Naive B cell (primary cell): ENCODE data around the gene MBNL2. TPM values are rescaled to one million over a fixed set of nuclear protein-coding genes. Genes with fewer than 3 reads are reported as not detected.

ENCODE experiments used
- ATAC-seq, 2 donors: fragments of 150-1000 bp; cut with Tn5 transposase; 2 replicates each; pipeline ENCODE4 v1.10.0; 2021; ENCODE audit warnings: low read depth in 2 of 2, mild to moderate bottlenecking in 2 of 2, moderate library complexity in 2 of 2
- DNase-seq: peaks from one replicate; pipeline ENCODE4 v3.0.0; 2022
- H3K27ac Mint-ChIP-seq, 6 donors: one replicate each; pipeline ENCODE4 v1.8.0; 2020 to 2022; ENCODE audit warnings: mild to moderate bottlenecking in 6 of 6, mixed read lengths in 6 of 6, moderate library complexity in 5 of 6, inconsistent platforms in 2 of 6
- H3K27me3 Mint-ChIP-seq, 3 donors: one replicate each; pipeline ENCODE4 v1.8.0; 2021 to 2022; ENCODE audit warnings: mixed read lengths in 3 of 3, mild to moderate bottlenecking in 1 of 3
- H3K36me3 Mint-ChIP-seq, 2 donors: one replicate each; pipeline ENCODE4 v1.8.0; 2020 to 2022; ENCODE audit warnings: mixed read lengths in 2 of 2, inconsistent platforms in 1 of 2, mild to moderate bottlenecking in 1 of 2
- H3K4me1 Mint-ChIP-seq, 3 donors: one replicate each; pipeline ENCODE4 v1.8.0; 2020 to 2022; ENCODE audit warnings: mixed read lengths in 3 of 3, inconsistent platforms in 1 of 3, mild to moderate bottlenecking in 1 of 3, moderate library complexity in 1 of 3
- H3K4me3 Mint-ChIP-seq, 8 donors: one replicate each; pipeline ENCODE4 v1.8.0; 2020 to 2022; ENCODE audit warnings: mild to moderate bottlenecking in 8 of 8, mixed read lengths in 8 of 8, moderate library complexity in 8 of 8, inconsistent platforms in 2 of 8
- H3K9me3 Mint-ChIP-seq, 7 donors: one replicate each; pipeline ENCODE4 v1.8.0; 2020 to 2022; ENCODE audit warnings: mixed read lengths in 7 of 7, mild to moderate bottlenecking in 5 of 7, inconsistent platforms in 2 of 7, moderate library complexity in 1 of 7
- polyA plus RNA-seq, 6 donors: library from polyadenylated mRNA; unstranded; fragments of 300-500 nt; fragmentation: Illumina TruSeq; gene quantifications; one replicate each; pipeline ENCODE4 v1.2.3, GENCODE V29; 2021; ENCODE audit warnings: low read depth in 6 of 6

MBNL2 gene
- polyA plus RNA-seq, 6 donors from 2014 or later, result 18.2 to 36.1 (median 21.3) TPM

DNA sequence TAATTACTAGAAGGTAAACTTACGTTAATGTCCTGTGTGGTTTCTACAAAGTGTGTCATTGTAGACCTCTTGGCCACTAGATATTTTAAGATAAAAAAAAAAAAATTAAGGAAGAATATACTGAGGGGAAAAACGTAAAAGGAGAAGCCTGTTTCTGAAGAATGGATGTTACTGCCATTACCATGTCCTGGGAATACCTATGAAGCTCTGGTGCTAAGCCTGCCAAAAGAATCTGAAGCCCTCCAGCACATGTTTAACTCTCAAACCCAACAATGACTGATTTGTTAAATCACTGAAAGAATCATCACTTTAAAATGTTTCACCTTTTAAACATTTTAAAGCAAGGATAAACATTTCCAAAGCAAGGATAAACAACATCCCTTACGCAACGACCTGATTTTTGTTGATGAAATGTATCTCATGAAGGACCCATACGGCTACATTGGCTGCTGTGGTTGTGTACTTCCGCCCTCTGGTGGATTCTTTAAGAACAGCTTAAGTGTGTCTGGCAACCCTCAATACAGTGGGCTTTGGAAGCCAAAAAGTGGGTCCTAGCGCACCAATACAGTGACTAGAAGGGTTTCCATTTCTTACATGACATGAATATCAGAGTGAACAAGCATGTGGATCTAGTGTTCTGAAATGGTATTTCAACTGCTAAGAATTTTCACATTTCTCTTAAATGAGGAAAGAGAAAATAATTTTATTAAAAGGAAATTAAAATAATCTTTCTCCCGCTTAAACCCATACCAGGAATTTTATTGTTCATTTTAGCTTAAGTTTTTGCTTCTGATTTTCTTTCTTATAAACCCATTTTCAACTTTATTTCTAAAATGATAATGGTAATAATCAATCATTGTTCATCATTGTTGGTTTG lies 137.3 kb downstream of the MBNL2 start:
- no peaks in the 10 kb centered on the region for H3K9me3 Mint-ChIP-seq
- peak; percentile 77 to 91 for ATAC-seq
- H3K36me3 Mint-ChIP-seq, result peaks cover 30 to 38% of the 10 kb centered on the region in 2 donors
- no peaks in the 10 kb centered on the region for H3K27me3 Mint-ChIP-seq
- H3K4me1 Mint-ChIP-seq, result peaks cover 0 to 15% (median 0%) of the 10 kb centered on the region in 3 donors
- peak; percentile 46 for DNase-seq
- no peak overlapping the region for H3K4me3 Mint-ChIP-seq
- H3K27ac Mint-ChIP-seq, result no peak overlapping the region

DNA sequence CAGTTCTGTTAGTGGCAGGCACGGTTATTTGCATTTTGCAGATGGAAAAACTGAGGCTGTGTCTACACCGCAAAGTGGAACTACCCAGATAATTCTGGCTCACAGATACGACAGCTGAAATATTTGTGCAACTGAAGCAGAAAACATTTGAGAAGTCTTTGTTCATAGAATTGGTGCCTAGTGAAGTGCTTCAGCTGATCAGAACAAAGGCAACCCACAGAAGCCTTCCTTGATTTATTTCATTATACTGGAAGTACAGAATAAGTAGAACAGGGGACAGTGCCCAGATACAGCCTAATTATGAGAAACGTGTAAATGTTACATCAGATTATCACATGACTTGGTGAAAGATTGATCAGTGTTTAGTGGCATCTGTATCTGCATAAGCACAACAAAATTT lies 138.5 kb downstream of the MBNL2 start:
- Mint-ChIP-seq H3K36me3 (peaks cover 30 to 34% of the 10 kb centered on the region in 2 donors), H3K27me3 (no peaks in the 10 kb centered on the region)

DNA sequence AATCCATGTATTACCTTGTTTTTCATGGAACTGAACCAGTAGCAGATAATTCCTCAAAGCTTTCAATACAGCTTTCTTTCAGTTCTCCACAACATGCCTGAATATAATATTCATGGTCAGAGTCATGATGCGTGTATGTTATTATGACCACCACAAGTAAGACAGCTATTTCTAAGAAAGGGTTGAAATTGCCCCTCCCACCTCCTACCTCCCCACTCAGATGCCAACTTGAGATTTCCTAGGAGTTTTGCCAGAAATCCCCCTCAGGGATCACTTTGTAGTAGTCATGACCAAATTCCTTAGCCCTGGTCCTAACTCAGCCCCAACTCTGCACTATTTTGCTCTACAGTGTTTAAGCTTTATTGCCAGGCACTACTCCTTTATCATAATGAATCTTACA lies 141.9 kb downstream of the MBNL2 start:
- no peak for ATAC-seq
- Mint-ChIP-seq H3K9me3 (no peaks in the 10 kb centered on the region), H3K27me3 (no peaks in the 10 kb centered on the region), H3K4me3 (no peak overlapping the region), H3K27ac (no peak overlapping the region), H3K4me1 (peaks cover 15 to 34% (median 17%) of the 10 kb centered on the region in 3 donors), H3K36me3 (peaks cover 25 to 40% of the 10 kb centered on the region in 2 donors)
- no peak for DNase-seq

More for the DNA sequence above, 138.5 kb downstream of the MBNL2 start:
- Mint-ChIP-seq H3K9me3 (no peaks in the 10 kb centered on the region), H3K4me3 (no peak overlapping the region), H3K4me1 (peaks cover 0 to 15% (median 0%) of the 10 kb centered on the region in 3 donors), H3K27ac (no peak overlapping the region)
- DNase-seq (no peak), ATAC-seq (no peak)

DNA sequence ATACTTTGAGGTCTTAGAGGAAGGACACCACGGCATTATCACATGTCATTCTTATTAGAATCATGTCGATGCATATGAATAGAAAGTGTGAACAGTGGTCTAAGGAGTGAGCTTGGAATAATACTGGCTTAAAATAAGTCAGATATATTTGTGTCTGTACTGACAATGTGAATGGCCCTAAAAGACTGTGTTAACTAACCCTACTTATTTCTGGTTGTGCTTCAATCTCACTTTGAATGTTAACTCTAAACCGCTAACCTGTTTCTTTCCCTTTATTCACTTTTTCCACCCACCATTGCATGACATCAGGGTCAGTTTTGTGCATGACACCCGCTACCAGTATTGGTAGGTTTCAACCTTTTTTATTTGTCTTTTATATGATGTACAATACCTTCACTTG lies 142.7 kb downstream of the MBNL2 start:
- H3K9me3 Mint-ChIP-seq, result no peaks in the 10 kb centered on the region
- peaks cover 25 to 40% of the 10 kb centered on the region in 2 donors for H3K36me3 Mint-ChIP-seq
- ATAC-seq (no peak), DNase-seq (no peak)
- peaks cover 22 to 36% (median 24%) of the 10 kb centered on the region in 3 donors for H3K4me1 Mint-ChIP-seq
- no peaks in the 10 kb centered on the region for H3K27me3 Mint-ChIP-seq
- no peak overlapping the region for H3K27ac Mint-ChIP-seq
- no peak overlapping the region for H3K4me3 Mint-ChIP-seq

DNA sequence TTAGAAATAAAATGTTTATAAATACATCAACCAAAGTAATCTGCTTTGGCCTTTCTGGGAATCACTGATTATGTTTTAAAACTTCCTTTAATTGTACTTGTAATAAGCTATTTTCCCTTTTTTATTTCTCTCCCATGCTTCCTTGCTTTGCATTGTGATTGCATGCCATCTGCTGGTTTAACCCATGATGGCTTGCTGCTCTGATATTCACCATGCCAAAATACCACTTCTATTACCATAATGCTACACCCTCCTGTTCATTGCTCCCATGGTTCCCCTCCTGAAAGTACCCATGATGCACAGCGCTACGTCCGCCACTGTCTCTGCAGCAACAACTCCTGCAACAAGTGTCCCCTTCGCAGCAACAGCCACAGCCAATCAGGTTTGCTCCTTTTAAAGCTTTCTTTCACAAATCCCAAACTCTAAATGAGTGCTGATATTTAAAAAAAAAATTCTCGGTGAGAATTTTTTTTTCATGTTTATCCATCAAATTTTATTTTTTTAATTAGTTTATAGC lies 144.1 kb downstream of the MBNL2 start:
- no peak overlapping the region for H3K4me3 Mint-ChIP-seq
- H3K27ac Mint-ChIP-seq, result peak overlapping the region in 1 of 6 donors; percentile 71
- no peaks in the 10 kb centered on the region for H3K27me3 Mint-ChIP-seq
- ATAC-seq (no peak), DNase-seq (no peak)
- H3K4me1 Mint-ChIP-seq, result peaks cover 22 to 36% (median 24%) of the 10 kb centered on the region in 3 donors
- H3K36me3 Mint-ChIP-seq, result peaks cover 23 to 34% of the 10 kb centered on the region in 2 donors
- no peaks in the 10 kb centered on the region for H3K9me3 Mint-ChIP-seq

DNA sequence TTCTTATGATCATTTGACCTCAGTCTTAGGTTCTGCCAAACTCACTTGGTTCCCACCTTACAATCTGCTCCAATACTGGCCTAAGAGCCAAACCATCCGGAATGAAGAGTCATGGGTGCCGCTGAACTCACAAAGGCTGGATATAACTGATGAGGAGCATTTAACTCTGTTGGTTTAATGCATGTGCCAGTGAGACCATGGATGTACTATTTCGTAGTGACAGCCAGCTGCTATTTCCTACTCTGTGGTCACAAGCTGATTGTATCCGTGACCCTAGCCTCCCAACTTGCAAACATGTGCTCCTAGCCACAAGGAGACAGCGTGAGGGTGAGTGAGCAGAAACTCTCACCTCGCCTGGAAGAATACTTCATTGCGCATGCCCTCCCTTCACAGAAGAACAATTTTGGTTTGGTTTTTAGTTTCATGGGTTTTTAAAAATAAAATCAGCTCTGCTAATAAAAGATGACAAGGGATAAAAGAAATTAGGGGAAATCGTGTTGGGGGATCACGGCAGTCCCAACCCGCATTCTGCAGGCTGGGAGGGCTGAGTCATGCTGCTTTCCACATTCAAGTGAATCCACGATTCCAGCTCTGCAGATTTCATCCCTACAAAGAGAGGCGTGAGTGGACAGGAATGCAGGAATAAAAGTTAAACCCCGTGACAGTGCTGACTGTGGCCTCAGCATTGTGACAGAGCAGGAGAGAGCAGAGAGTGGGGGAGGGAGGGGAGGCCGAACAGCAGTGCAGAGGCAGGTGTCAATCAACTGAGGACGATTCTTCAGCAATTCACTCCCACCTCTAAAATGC lies 145.1 kb downstream of the MBNL2 start:
- Mint-ChIP-seq H3K27ac (peak overlapping the region in 3 of 6 donors; percentile 24 to 87 (median 67)), H3K4me3 (peak overlapping the region in 4 of 8 donors; percentile 2 to 82 (median 35)), H3K4me1 (peaks cover 22 to 35% (median 24%) of the 10 kb centered on the region in 3 donors), H3K36me3 (peaks cover 19 to 27% of the 10 kb centered on the region in 2 donors), H3K9me3 (no peaks in the 10 kb centered on the region), H3K27me3 (no peaks in the 10 kb centered on the region)
- ATAC-seq, result no peak
- DNase-seq, result no peak

DNA sequence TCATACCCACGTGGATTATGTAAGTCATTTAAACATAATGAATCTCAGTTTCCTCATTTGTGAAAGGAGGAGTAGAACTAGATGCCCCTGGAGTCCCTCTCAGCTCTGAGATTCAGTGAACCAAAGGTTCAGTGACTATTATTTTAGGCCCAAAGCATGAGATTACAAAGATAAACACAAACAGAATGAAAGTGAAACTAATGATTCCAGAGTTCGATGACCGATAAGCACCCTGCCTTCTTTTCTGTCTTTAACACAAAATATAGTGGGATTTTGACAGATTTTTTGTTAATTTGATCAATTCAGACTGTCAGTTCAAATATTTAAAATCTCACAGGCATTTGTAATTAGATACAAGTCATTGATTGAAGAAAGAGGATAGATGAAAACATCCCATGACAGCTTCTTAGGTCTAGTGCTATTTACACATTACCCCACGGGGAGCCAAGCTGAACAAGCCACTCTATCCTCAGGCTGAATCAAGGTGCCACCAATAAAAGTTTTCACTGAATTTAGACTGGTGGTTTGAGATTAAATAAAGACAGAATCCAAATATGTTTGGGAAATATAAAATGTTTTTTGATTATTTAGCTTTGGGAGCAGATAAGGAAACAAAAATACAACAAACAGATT lies 147.2 kb downstream of the MBNL2 start:
- DNase-seq, result no peak
- peaks cover 10 to 15% of the 10 kb centered on the region in 2 donors for H3K36me3 Mint-ChIP-seq
- H3K4me3 Mint-ChIP-seq, result peak overlapping the region; percentile 64 to 89 (median 79)
- H3K27ac Mint-ChIP-seq, result peak overlapping the region in 4 of 6 donors; percentile 56 to 88 (median 75)
- no peaks in the 10 kb centered on the region for H3K9me3 Mint-ChIP-seq
- ATAC-seq, result peak; percentile 30 to 53
- H3K4me1 Mint-ChIP-seq, result peaks cover 22 to 25% (median 24%) of the 10 kb centered on the region in 3 donors
- no peaks in the 10 kb centered on the region for H3K27me3 Mint-ChIP-seq

DNA sequence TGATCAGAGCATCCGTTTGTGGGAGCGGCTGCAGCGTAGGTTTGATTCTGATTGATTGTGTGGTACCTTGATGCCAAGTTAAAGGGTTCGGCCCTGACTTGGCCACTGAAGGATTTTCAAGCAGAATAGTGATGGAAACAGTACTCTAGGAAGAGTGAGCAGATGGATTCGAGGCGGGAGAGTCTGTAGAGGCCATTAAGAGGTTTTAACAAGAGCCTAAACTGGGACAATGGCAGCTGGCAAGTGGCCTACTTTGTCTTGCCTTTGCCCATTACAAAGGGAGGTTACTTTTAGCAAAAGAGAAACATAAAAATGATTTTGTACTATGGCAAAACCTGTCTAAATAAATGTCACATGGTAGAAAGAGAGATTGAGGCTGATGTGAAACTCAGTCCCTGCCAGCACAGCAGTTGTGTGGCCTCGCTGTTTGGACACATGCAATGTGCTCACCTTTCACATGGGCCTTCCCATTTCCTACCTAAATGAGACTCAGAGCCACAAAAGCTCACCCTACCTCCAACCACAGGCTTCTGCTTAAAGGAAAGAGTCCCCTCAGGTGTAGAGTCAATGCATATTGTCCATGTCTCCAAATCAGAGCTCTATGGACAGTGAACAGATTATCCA lies 149.5 kb downstream of the MBNL2 start:
- peaks cover 22 to 29% (median 24%) of the 10 kb centered on the region in 3 donors for H3K4me1 Mint-ChIP-seq
- H3K27ac Mint-ChIP-seq, result peak overlapping the region in 2 of 6 donors; percentile 28 to 38
- no peak for ATAC-seq
- H3K27me3 Mint-ChIP-seq, result no peaks in the 10 kb centered on the region
- no peak overlapping the region for H3K4me3 Mint-ChIP-seq
- H3K36me3 Mint-ChIP-seq, result peaks cover 19 to 22% of the 10 kb centered on the region in 2 donors
- no peaks in the 10 kb centered on the region for H3K9me3 Mint-ChIP-seq
- no peak for DNase-seq

DNA sequence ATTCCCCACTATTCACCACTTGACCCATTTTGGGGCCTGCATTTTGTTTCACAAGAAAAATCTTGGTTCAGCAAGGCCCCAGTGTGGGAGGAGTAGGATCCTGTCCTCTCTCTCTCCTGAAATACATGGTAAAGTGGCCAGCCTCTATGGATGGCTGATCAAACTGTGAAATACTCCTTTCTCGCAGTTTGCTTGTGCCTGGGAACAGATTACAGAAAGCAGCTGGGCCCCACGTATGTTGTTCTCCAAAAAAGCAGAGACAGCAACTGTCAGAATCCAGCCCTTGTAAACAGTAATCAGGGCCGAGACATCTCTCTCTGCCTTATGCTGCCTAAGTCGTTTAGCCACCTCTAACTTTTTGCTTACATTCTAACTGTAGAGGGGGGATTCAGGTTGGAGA lies 150.8 kb downstream of the MBNL2 start:
- Mint-ChIP-seq H3K9me3 (no peaks in the 10 kb centered on the region), H3K27me3 (no peaks in the 10 kb centered on the region), H3K4me3 (no peak overlapping the region), H3K4me1 (peaks cover 11 to 20% (median 15%) of the 10 kb centered on the region in 3 donors), H3K36me3 (peaks cover 12 to 19% of the 10 kb centered on the region in 2 donors), H3K27ac (no peak overlapping the region)
- DNase-seq (no peak), ATAC-seq (no peak)

DNA sequence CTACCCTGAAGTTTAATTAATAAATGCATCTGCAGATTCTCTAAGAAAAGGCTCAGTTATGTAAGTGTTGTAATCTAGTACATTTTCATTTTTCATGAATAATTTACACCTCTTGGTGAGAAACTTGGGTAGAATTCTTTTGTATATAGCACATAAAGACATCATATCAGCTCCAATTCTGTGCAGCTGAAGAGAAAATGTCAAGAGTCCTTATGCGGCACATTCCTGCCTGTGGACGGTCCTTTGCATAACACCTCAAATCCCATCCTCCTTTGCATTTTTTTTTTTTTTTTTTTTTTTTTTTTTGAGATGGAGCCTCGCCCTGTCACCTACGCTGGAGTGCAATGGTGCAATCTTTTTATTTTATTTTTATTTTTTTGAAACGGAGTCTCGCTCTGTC lies 151.7 kb downstream of the MBNL2 start:
- Mint-ChIP-seq H3K27me3 (no peaks in the 10 kb centered on the region), H3K4me1 (peaks cover 6 to 15% (median 9%) of the 10 kb centered on the region in 3 donors), H3K4me3 (no peak overlapping the region), H3K36me3 (peaks cover 12 to 20% of the 10 kb centered on the region in 2 donors), H3K27ac (no peak overlapping the region), H3K9me3 (no peaks in the 10 kb centered on the region)
- no peak for ATAC-seq
- no peak for DNase-seq

DNA sequence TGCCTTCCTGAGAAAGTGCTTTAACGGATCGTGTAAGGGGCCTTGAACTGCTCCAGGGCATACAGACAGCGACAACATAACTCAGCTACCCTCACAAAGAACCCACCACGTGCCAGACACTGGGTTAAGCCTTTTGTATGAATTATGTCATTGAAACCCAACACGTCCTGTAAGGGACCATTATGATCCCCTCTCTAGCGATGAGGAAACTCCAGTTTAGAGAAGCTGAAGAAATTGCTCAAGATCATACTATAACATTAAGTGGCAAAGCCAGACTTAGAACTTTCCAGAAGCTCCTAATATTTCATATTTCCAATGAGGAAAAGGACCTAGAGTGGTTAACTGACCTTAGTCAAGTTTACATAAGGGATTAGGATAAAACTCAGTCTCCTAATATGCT lies 154.8 kb downstream of the MBNL2 start:
- no peaks in the 10 kb centered on the region for H3K27me3 Mint-ChIP-seq
- DNase-seq, result no peak
- H3K36me3 Mint-ChIP-seq, result peaks cover 27 to 32% of the 10 kb centered on the region in 2 donors
- peaks cover 0 to 9% (median 3%) of the 10 kb centered on the region in 3 donors for H3K4me1 Mint-ChIP-seq
- no peak overlapping the region for H3K27ac Mint-ChIP-seq
- H3K9me3 Mint-ChIP-seq, result no peaks in the 10 kb centered on the region
- no peak overlapping the region for H3K4me3 Mint-ChIP-seq
- no peak for ATAC-seq

DNA sequence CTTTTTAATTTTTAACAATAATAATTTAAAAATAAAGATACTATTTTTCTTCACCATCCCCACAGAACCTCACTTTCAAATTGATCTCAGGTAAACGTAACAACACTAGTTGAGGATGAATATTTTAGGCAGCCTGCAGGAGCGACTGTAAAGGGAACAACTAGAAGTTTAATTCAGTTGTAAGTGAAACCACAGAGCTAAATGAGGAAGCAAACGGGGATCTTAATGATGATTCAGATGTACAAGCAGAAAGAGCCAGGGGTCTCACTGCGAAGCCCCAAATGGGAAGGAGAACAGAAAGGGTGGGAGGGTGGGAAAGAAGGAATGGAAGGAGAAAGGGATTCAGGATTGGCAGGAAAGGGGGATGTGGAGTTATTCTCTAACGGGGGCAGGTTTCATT lies 157.3 kb downstream of the MBNL2 start:
- DNase-seq, result no peak
- Mint-ChIP-seq H3K4me1 (peaks cover 4 to 12% (median 4%) of the 10 kb centered on the region in 3 donors), H3K27me3 (no peaks in the 10 kb centered on the region), H3K9me3 (no peaks in the 10 kb centered on the region), H3K27ac (peak overlapping the region in 2 of 6 donors; percentile 15 to 28), H3K4me3 (peak overlapping the region in 1 of 8 donors; percentile 14), H3K36me3 (peaks cover 36 to 40% of the 10 kb centered on the region in 2 donors)
- no peak for ATAC-seq
